NOMO-1 (cell line): Measurements from ENCODE around the gene SIRT2.
A peak's percentile ranks its signal among the peaks of the same experiment; 100 is the strongest.

ENCODE experiments used
- DNase-seq, 2 experiments: peaks; one replicate each; lab custom pipeline; 2025; ENCODE audit not compliant: unreplicated experiment in 2 of 2; lab: John Stamatoyannopoulos, UW

Gene SIRT2

GRCh38 chr19:38845374-38846024 lies 53.9 kb downstream of the SIRT2 start:
- no peak for DNase-seq

DNA sequence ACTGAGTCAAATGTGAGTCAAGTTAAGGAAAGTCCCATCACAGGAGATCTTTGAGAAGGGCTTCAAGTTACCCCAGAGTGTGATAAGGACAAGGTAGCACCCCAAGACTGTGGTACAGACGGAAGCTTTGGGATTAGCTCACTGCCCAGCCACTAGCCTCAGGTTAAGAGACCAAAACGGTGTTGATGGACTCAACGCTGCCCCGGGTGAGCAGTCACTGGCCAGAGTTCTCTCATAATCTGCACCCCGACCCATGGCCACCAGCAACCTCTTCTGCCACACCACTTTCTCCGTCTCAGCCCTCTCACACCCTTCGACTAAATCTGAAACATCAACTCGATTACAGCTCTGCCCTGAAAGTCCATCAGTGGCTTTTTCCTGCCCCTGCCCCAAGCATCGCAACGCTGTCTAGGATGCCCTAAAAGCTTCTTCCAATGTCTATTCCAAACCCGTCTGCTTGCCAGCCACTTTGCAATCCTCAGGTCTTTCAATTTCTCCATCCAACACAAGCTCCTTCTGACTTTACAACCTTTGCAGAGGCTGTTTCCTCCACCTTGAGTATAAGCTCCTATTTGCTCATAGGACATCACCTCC lies 55.2 kb downstream of the SIRT2 start:
- DNase-seq, result no peak

- no peak for DNase-seq
Measured at GRCh38 chr19:38843175-38843758, 56.2 kb downstream of the SIRT2 start.

GRCh38 chr19:38842439-38843174 lies 56.8 kb downstream of the SIRT2 start:
- no peak for DNase-seq

DNA sequence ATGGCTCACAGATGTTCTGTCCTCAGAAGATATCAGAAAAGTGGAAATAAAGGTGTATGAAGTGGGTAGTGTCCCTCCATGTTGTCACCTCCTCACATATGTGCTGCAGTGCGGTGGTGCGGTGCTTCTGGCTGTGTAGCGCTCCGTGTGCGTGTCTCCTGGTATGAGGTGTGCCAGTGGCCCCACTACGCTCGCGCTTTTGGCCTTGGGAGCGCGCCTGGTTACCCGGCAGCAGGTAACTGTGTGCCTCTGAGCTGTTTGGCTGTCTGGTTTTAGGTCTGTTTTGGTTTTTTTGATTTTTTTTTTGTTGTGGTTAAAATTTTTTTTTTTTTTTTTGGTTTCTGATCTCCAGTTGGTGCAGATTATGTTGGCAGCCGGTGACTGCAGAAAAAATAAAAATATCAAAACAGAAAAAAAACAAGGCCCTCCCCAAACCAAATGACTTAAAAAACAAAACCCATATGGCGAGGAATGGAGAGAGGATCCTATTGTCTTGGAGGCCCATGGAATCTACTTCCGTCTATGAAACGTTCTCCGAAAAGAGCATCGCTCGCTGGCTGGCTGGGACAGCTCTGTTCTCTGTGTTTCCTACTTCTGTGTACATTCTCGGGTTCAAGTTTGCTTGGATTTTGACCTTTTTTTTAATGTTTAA lies 57.5 kb downstream of the SIRT2 start:
- no peak for DNase-seq

DNA sequence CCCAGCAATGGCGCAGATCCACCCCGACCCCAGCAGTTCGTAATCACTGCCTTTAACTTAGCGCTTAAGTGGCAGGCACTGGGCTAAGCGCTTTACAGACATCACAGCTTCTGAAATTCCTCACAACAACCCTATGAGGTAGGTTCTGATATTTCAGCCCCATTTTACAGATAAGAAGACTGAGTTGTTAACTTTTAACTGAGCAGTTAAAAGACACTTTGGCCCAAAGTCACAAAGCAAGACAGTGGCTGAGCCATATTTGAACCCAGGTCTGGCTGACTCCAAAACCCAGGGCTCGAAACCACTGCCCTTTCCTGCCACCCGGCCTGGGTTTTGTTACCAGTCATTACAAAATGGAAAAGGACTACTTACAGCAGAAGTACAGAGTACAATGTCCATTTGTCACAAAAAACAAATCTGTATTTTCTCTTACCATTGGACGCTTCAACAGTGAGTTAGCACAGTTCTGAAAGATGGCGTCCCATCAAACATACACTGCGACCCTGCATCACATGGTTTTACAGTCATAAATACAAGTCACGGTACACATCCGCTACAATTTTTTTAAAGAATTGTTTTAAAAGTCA lies 58.1 kb downstream of the SIRT2 start:
- DNase-seq, result no peak

GRCh38 chr19:38840583-38840968 lies 58.8 kb downstream of the SIRT2 start:
- DNase-seq, result no peak

- no peak for DNase-seq
Measured at GRCh38 chr19:38839816-38840582, 59.4 kb downstream of the SIRT2 start.

GRCh38 chr19:38838986-38839761 lies 60.2 kb downstream of the SIRT2 start:
- no peak for DNase-seq

GRCh38 chr19:38838208-38838985 lies 61.0 kb downstream of the SIRT2 start:
- no peak for DNase-seq

GRCh38 chr19:38837656-38838121 lies 61.7 kb downstream of the SIRT2 start:
- DNase-seq, result no peak

DNA sequence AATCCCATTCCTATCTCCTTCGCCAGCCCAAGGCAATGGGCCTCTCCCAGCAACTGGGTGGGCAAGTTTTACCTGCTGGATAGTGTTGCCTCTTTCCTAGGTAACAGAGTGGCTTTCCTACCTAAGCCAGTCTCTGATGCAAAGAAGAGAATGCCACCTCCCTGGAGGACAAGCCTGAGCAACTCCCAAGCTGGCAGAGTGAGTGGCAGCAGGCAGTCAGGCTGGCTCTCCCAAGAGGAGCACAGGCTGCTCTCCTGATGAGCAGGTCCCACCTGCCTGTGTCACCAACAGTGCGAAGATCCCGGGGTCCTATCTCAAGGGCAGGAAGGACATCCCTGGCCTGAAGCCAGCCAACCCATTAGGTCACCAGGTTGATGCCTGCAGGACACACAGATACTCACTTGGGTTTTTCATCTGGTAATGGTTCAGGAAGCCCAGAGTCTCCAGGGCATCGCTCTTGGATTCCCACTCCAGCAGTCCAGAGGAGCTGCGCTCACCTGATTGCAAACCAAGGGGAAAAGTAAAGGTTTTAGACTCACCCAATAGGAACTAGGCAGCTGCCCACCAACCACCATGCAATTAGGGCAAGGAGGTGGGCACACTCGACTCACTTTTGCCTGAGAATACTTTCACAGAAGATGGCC lies 62.3 kb downstream of the SIRT2 start:
- DNase-seq, result no peak

DNA sequence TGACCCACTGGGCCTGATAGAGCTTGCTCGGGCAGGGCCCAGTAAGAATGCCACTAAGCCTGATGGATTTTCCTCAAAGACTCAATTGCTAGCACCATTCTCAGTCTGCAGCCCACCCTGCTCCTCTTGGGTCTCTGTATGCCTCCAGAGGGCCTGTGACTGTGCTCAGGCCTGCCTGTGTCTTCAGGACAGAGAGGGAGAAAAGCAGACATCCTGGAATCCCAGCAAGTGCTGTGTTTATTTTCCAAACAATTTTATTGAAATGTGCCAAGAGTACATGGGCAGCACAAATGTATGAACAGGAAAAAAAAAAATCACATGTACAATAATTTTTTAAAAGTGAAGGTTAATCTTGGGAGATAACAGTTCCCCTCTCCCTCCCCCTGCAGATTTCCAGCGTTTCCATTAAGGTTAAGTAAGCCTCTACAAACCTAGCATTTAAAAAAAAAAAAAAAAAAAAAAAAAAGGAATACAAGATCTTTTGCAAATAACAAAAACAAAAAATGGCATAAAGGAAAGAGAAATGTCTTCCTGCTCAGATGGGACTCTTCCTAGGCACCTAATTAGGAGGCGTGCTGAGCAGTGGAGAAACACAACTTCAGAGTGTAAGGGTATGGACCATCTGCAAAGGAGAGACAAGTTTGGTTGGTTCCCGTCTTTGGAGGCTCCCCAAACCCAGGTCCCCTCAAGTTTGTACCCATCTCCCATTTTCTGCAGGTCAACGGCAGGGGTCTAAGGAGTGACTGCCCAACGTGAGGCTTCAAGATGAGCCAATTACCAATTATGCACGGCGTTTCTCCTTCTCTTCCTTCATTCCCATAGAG lies 63.0 kb downstream of the SIRT2 start:
- DNase-seq, result no peak

DNA sequence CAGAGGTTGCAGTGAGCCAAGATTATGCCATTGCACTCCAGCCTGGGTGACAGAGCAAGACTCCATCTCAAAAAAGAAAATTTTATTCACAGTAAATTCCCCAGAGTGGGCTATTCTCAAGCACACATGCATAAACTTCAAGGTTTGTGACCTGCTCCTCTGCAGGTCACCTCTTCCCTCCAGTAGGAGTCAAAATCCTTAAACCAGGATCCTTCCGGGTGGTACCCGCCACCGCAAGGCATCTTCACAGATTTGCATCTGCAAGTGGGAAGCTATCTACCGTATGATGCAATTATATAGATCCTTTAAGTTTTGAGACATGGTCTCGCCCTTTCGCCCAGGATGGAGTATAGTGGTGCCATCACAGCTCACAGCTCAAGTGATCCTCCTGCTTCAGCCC lies 64.8 kb downstream of the SIRT2 start:
- DNase-seq, result no peak

DNA sequence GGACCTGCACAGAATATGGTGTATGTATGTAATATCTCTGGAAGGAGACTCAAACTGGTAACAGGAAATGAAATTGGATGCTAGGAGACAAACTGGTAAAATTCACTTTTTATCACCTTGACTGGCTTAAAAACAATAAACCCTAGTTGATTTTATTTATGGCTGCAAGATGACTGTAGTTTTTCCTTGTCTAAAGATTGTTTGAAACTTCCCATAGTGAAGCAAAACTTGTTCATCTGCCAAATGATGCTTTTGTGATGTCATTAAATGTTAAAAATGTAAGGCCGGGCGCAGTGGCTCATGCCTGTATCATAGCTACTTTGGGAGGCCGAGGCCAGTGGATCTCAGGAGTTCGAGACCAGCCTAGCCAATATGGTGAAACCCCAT lies 65.3 kb downstream of the SIRT2 start:
- DNase-seq, result no peak

DNA sequence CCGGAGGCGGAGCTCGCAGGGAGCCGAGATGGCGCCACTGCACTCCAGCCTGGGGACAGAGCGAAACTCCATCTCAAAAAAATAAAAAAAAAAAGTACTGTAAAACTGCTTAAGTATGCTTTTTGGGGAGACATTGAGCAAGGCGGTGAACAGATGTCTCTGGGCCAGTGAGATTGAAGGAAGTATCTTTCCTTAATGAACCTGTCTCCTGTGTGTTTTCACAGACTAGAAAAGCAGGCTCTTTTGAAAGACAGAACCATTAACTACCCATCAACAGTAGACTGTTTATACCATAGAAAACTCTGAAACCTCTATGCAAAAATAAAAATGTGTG lies 66.4 kb downstream of the SIRT2 start:
- DNase-seq, result no peak

DNA sequence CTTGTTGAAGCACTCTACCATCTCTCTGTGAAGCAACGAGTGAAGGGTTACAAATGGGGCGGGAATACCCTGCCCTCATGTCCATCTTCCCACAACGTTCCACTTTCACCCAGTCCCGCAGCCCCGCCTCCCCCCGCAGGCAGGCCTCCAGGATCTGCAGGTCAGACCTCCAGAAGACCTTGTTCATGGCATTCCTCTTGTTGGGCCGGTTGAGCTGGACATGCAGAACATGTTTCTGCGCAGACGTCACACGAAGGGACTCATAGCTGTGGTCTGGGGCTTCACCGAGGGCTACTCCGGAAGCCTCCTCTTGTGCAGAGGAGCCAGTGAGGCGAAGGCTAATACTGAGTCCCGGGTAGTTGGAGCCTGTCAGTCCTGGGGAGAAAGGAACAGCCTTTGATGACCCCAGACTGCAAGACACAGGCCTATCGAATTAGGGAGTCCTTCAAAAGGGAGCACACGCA lies 68.2 kb downstream of the SIRT2 start:
- DNase-seq, result peak in 1 of 2 experiments; percentile 28
